NCI-H524 treated with DMSO at 0.1 percent for 48 hours (cell line): ENCODE measurements around the gene SUN2.

Source experiments
- DNase-seq: peaks from one replicate; lab custom pipeline; 2025; lab: John Stamatoyannopoulos, UW

The SUN2 gene

DNA sequence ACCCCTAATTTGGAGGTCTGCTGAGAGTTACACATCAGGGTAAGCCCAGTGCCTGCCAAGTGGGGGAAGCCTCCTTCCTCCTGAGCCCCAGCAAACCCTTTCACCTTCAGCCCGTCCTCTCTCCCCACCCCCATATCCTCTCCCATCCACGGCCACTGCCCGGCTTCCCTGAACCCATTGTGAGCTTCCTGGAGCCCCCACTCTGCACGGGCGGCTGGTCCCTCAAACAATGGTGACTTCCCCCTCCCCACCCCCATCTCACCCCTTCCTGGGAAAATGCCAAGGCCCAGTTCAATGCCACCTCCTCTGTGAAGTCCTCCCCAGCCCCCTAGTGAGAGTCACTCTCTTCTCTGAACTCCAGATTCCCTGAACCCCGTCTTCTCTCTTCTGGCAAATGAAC, 20.3 kb upstream of the SUN2 start:
- no peak for DNase-seq

GRCh38 chr22:38775656-38776055, 19.9 kb upstream of the SUN2 start:
- DNase-seq = no peak

DNA sequence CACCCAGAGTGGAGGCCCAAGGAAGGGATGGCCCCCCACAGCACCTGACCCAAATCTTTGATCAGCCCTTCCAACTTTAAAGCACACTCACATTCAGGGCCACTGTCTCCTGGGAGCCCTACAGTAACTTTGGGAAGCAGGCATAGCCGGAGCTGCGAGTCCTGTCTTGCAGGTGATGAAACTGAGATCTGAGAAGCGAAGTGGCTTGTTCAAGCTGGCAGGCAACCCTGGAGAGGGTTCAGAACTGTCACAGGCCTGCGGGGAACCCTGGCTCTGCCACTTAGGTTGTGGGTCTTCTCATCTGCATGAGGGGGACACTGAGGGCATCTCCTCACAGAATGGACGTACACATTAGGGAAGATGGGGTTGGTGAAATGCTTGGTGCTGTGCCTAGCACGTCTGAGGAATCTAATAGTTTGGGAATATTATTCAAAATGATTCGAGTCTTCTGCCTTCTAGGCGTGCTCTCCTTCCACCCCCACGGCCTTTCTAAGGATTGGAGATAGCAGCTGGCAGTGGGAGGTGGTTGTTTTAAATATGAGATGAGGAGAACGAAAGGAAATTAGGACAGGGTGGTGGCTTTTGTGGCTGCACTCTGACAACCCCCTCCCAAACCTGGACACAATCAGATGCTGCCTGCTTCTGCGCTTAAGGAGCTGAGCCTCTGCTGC, 18.8 kb upstream of the SUN2 start:
- no peak for DNase-seq

GRCh38 chr22:38773363-38773946, 17.7 kb upstream of the SUN2 start:
- no peak for DNase-seq

DNA sequence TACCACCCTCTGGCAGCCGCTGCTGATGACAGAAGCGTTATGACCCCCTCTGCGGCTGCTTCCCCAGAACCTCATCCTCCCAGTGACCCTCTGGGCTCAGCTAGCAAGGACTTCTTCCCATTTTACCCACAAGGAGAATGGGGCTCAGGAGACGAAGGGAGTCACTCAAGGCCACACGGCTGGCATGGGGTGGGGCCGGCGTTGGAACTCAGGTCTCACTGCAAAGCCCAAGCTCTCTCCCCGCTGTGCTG, 16.8 kb upstream of the SUN2 start:
- DNase-seq = no peak

DNA sequence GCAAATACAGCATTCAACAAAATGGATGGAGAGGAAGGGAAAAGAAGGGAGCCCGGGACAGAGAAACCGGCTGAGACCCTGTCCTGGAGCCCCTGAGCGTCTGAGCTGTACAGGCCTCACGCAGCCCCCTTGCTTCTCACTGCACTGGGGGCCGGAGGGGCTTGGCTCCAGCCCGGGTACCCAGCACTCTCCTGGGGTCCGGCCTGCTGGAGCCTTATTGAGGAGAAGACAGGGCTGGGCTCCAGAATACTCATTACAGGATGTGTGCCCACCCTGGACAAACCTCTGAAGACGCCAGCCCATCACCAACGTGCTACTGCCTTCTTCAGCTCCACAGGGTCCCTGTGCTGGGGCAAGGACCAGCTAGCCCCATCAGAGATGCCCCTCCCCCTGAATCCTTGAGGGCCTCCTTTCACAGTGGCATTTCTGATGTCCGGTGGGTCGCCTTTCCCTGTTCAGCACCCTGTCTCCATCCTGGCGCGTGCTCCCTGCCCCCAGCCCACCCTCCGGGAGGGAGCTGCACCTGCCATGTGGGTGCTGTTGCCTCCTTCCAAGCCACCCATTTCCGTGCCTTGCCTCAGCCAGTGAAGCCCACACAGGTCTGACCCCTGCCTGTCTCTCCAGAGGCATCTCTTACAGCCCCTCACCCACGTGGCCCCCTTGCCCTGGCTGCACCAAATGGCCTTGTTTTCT, 14.6 kb upstream of the SUN2 start:
- no peak for DNase-seq

- DNase-seq = no peak
Observed at GRCh38 chr22:38768036-38768435, 12.2 kb upstream of the SUN2 start.

- no peak for DNase-seq
Observed at GRCh38 chr22:38767313-38767712, 11.5 kb upstream of the SUN2 start.

GRCh38 chr22:38766076-38766777, 10.4 kb upstream of the SUN2 start:
- DNase-seq = no peak

DNA sequence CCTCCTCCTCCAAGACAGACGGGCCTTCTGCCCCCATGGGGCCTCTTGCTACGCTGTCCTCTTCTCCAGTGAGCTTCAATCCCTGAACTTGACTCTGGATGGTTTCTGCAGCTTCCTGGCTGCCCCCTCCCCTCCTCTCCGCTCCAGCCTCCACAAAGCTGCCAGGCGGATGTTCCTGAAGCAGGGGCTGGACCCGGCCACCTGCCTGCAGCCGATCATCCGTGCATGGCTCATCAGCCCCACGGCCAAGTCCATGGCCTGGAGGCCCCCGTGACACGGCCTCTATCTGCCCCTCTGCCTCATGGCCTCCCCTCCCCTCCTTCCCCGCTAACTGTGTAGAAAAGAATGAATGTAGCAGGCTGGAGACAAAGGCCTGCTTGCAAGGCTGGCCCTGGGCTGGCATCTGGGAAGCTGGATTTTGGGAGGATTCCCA, 6.8 kb upstream of the SUN2 start:
- DNase-seq = peak; percentile 69

DNA sequence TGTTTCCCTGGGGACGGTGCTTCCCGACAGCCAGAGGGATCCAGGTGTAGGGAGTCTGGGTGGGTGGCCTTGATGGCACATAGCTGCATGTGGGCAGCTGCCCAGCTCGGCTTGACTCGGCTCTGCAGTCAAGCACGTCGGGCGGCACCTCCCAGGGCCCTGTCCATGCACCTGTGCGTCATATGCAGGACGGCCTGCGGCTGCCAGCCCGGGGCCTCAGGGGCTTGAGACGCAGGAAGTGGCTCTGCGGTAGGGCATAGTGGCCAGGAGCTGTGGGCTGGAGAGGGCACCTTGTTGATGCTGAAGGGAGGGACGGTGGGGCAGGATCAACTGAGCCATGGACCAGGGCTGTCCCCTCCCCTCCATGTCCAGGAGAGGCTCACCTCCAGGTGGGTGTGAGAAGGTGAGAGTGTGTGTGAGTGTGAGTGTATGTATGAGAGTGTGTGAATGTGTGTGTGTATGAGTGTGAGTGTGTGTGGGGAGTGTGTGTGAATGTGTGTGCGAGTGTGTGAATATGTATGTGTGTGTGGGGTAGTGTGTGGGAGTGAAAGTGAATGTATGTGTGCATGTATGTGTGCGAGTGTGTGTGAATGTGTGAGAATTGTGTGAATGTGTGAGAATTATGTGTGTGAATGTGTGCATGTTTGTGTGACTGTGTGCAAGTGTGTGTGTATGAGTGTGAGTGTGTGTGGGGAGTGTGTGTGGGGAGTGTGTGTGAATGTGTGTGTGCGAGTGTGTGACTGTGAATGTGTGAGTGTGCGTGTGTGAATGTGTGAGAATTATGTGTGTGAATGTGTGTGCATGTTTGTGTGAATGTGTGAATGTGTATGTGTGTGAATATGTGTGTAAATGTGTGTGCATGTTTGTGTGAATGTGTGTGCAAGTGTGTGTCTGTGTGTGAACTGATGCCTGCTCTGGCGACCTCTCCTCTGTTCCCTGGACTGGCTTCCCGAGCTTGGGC, 5.7 kb upstream of the SUN2 start:
- DNase-seq = no peak

DNA sequence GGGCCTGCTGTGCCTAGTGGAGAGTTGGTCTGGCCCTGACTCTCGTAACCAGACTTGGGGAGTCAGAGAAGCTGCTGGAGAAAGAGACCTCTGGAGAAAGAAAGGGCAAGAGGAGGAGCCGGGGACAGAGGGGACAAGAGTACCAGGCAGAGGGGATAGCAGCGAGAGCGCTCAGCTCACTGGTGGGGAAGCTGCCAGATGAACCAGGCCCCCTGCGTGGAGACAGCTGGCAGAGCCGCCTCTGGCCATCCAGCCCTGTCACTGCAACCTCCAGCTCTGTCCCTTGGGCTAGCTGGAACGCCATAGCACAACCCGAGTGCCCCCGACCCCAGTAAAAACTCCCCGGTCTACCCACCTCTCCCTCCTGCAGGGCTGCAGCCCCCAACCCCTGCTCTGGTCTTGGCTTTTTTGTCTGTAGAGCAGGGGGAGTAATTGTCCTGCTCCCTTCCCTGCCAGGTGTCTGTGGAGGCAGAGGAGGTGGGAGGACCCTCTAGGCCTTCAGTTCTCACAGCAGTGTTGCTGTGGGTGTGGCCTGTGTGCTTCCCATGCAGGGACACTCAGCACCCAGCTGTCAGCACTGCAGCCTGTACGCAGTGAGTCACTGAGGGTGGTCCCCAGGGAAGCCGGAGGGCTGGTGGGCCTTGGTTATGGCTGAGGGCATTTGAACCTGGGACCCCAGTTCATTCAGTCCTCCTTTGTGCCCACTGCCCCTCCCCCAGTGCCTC, 4.8 kb upstream of the SUN2 start:
- peak; percentile 53 for DNase-seq

GRCh38 chr22:38759005-38759404, 3.2 kb upstream of the SUN2 start:
- no peak for DNase-seq

- no peak for DNase-seq
Observed at GRCh38 chr22:38758276-38758945, 2.6 kb upstream of the SUN2 start.

- no peak for DNase-seq
Observed at GRCh38 chr22:38757464-38757757, 1.6 kb upstream of the SUN2 start.

DNA sequence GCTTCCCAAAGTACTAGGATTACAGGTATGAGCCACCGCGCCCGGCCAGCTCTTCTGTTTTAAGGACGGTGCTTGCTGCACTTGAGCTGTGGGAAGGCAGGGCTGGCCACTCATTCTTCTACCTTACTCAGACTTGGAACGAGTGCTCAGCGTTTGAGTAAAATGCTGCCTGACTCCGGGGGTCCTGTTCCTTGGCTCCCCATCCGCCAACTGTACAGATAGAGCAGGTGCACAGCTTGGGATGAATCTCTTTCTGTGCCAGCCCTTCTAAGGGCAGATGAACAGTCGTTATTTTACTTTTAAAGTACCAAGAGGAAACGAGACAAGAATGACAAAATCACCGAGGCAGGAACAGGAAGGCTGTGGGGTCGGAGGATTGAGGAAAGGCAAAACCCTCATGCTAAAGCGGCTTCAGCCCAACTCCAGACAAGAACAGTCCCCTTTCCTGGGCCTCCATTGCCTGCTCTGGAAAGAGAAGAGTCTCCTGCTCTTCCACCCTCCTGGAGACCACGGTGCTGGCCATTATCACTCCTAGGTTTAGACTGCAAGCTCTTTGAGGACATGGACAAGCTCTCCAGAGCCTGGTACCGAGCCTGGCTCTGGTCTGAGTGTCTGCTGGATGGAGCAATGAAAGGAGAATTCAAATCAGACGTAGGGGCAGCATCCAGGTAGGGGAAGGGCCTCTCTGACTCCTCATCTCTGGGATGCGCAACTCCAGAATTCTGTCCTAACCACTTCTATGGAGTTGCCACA, 1.1 kb upstream of the SUN2 start:
- no peak for DNase-seq

GRCh38 chr22:38755155-38755910, 465 bp downstream of the SUN2 start:
- no peak for DNase-seq

DNA sequence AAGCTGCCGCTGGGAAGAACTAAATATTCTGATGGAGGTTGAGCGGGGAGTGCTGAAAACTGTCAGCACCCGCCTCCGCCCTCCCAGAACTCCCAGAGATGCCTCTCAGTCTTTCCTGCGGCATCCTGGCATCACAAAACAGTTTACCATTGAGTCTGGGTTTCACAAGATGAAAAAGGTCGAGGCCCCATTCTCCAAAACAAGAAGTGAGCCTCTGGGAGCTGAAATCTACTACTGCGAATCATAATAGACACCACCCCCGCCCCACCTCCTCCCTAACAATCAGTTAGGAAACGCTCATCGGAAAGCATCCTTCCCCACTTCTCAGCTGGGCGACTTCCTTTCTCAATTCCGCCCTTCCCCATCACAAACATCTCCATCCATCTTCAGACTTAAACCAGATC, 1.0 kb downstream of the SUN2 start:
- no peak for DNase-seq

DNA sequence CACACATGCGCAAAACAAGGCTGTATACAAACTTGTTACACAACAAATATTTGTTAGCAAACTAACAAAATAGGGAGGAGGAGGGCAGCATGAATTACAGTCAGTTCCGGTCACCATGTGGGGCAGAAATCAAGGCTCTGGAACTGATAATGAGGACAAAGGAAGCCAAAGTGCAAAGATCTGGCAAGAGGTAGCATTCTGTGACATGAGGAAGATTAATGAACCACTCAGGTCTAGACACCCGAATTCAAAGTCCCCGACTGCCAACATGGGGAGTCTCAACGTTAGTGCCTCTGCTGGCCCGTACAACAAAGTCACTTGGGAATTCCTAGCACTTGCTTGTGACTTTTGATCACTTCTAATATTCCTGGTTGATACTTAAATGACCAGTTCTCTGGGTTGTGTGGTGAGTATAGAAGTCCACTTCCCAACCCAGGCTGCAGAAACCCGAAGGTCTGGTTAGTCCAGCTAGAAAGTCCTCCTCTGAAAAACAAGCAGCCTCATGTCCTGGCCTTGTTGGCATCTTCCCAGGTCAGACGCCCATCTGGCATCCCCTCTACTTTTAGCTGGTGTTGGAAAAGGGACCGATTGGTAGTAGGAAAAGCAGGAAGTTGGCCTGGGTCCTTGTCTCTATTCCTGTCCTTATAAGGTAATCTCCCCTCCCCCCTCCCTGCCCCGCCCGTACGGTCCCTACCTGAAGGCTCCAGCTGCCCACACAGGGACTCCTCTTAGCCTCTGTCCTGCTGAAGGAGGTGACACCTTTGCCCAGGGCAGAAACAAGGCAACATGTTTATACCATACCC, 1.6 kb downstream of the SUN2 start:
- no peak for DNase-seq
